LoVo (cell line): ENCODE results near the gene GAB2.
A peak's percentile ranks its signal among the peaks of the same experiment; 100 is the strongest.

Experiments
- DNase-seq: peaks from one replicate; pipeline ENCODE4 v3.0.0-alpha.2; 2016; ENCODE audit warnings: low spot score

The GAB2 gene

GRCh38 chr11:78427615-78428265, 10.1 kb upstream of the GAB2 start:
- no peak for DNase-seq

DNA sequence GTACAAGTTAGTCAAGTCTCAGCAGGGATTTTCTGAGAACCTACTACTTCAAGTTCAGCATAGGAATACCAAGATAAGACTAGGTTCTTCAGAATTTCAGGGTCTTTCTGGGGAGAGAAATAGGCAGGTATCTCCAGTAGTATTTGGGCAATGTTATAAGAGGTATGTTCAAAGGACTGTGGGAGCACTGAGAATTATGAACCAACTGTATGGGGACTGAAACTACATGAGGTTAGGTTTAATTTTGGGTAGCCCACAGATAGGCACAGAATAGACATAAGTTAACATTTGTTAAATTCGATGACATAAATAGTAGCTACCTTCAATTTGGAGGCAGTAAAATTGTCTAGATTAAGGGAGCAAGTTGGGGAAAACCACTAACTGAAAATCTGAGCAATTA, 9.2 kb upstream of the GAB2 start:
- no peak for DNase-seq

GRCh38 chr11:78425399-78426070, 7.9 kb upstream of the GAB2 start:
- DNase-seq, result no peak

GRCh38 chr11:78424334-78425270, 7.0 kb upstream of the GAB2 start:
- no peak for DNase-seq

DNA sequence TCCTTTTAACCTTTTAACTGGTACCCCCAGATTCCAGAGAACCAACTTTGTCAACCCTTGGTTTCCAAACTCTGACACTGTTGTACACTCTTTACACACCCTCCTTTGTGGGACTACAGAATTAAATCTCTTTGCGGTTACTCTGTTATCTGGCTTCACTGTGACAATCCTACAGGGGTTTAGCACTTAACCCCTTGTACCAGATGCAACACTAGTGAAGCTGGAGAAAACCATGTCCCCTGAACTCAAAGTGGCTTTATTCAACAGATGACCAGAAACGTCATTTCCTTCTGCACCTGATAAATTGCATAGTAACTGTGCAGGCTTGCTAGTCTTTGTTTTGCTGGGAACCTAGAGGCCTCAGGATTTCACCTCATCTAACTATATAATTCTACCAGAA, 5.6 kb upstream of the GAB2 start:
- no peak for DNase-seq

DNA sequence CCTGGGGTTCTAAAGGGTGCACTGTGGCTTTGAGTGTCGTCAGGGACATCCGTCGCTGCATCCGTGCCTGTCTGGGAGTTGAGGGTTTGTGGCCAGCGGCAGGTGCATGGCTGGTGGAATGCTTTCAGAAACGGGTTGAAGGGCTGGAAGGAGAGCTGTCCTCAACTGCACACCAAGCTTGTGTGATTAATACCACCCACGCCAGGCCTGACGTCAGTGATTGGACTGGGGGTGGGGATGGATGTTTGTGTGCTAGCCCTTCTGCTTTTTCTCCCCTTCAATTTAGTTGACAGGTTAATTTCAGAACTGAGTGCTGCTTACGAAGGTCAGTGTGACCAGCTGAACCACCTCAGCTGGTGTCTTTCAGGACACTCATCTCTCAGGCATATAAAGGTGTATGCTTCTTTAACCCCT, 3.2 kb upstream of the GAB2 start:
- no peak for DNase-seq

DNA sequence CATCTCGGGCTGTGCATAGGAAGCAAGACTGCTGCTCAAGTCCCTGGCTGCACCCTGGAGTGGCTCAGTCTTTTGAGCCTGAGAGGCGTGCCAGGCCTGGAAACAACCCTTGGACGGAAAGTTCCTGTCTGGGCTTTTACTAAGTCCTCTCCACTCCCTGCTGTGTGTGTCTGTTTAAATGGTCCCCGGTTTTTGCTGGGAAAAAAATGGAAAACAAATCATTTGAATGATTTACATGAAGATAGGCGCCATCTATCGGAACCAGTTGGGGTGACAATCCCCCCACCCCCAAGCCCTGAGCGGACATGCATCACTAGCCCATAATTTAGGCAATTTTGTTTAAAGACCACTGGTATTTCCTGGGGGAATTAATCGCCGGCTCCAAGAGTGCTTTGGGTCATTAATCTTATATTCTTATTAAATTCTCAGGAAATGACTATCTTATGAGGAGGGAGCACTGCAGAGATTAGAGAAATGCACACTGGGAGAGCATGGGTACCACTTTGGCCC, 2.7 kb upstream of the GAB2 start:
- DNase-seq, result peak; percentile 36

DNA sequence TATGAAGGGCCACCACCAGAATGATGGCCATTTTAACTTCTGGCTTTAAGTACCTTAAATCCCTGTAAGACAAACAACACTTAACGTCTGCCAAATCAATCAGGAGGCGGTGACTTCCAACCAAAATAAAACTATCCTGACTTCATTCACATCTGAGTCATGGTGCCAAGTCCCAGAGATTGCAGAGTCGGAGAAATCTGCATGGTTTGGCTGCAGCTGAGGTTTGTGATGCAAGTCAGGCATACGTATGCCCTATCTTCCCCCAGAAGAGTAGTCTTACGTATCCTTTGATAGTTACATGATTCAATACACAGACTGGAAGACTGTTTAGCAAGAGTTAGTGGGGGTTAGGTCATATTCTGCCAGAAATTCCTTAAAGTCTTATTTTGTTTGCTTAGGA, 1.7 kb upstream of the GAB2 start:
- no peak for DNase-seq

DNA sequence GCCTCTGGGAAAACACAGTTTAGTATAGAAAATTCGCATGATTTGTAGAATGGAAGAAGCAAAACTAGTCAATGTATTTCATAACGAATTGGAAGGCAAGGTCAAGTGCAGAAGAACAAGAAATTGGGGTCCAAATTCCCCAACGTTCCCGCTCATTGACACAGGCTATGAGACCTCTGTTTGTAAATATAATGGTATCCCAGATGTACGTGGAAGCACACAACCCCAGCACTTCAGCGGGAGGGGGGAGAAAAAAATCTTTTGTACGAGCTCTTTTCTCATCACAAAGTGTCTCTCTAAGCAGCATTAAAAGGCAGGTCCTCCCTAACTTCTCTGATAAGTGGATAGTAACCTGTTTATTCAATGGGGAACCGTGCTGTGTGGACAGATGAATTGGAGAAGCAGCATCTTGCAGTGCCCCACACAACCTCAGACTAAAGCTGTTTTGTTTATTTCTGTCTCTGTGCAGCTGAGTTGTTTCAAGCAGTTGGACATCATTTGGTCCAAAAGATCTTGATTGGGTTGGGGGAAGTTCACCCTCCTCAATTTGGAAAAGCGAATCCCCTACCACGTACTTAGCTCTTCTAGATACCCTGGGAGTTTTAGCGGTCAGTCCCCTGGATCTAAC, 1.1 kb upstream of the GAB2 start:
- no peak for DNase-seq

GRCh38 chr11:78417888-78418583, 416 bp upstream of the GAB2 start:
- peak; percentile 89 for DNase-seq

- peak; percentile 82 for DNase-seq
These were observed 1.1 kb downstream of the GAB2 start for GRCh38 chr11:78416285-78417174.

DNA sequence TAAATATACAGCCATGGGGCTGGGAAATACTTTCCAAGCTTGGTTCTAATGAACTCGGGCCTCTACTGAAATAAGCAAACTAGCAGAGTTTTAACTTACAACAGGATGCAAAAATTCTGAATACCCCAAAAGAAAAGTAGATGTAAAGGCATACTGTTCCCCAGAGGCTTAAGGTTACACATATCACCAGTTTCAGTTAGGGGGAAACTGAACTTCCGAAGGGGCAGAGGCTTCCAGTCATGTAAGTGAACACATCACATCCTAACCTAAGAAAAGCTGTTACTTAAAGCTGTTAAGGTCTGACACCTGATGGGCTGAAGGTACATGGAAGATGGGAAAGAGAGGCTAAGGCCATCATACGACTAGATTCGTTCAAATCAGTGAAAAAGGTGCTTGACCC, 2.3 kb downstream of the GAB2 start:
- DNase-seq, result no peak

DNA sequence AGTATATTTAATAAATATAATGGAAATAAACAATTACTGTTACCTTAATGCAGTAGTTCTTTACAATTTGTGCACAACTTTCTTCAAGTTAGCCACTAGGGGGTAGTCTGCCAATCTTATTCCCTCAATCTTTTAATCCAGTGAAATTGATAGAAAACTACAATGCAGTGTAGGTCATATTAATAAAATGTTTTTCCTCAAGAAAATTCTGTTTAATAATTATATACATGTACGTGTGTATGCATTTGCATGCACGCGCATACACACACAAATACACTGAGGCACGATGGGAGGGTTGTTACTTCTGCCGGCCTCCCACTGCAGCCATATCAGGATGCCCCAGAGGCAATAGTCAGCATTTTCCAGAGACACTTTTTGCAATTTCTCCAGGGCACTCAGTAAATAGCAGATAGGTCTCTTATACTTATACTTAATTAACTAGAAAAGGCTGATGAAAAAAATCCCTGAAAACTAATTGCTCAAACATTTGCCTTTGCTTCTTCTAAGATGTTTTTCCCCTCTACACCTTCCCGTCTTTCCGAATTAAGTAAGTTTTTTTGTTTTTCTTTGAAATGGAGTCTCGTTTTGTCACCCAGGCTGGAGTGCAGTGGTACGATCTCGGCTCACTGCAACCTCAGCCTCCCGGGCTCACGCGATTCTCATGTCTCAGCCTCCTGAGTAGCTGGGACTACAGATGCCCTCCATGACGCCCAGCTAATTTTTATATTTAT, 3.1 kb downstream of the GAB2 start:
- no peak for DNase-seq

GRCh38 chr11:78408619-78409018, 9.0 kb downstream of the GAB2 start:
- DNase-seq, result no peak

DNA sequence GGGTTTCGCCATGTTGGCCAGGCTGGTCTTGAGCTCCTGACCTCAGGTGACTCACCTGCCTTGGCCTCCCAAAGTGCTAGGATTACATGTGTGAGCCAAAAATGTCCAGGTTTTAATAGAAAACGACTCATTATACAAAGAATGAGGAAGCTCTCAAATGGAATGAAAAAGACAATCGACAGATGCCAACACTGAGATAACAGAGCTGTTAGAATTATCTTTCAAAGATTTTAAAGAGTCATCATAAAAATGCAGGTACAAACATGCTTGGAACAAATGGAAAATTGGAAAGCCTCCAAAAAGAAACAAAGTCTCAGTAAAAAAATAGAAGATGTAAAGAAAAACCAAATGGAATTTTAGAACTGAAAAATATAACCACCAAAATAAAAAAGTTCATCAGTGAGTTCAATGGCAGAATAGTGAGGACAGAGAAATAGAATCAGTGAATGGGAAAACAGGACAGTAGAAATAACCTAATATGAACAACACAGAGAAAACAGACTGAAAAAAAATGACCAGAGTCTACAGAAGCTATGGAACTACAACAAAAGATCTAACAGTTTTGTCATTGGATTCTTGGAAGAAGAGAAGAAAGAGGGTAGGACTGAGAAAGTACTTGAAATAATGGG, 10.9 kb downstream of the GAB2 start:
- DNase-seq, result peak; percentile 47

DNA sequence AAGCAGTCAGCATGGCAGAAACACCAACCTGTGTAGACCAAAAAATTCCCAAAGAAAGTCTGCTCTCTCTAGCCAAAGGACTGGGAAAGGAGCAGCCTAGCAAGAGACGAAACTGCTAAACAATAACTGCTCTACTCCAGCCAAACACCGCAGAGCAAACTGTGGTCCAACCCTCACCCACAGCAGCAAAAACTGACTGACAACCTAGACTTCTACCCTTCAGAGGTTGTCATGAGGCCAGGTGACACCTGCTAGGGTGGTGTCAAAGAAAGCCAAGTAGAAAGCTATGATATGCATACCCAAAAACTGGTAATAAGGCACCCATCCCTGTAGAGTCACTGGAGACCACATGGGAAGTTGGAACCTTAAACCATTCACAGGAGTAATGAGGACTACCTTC, 11.8 kb downstream of the GAB2 start:
- DNase-seq, result no peak

- no peak for DNase-seq
These were observed 13.8 kb downstream of the GAB2 start for GRCh38 chr11:78403781-78404180.

DNA sequence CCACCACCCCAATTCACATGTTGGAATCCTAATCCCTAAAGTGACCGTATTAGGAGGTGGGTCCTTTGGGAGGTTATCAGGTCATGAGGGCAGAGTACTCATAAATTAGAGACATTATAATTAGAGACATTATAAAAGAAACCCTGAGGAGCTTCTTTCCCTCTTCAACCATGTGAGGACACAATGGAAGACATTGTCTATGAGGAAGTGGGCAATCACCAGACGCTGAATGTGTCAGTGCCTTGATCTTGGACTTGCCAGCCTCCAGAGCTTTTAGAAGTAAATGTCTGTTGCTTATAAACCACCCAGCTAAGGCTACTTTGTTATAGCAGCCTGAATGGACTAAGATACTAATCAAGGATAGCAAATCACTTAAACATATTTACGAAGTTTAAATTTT, 14.8 kb downstream of the GAB2 start:
- DNase-seq, result no peak

GRCh38 chr11:78400702-78401101, 16.9 kb downstream of the GAB2 start:
- no peak for DNase-seq
